ENCODE measurements around the gene PIEZO1. TPM values are rescaled to one million over a fixed set of nuclear protein-coding genes. Genes with fewer than 3 reads are reported as not detected.

Gene PIEZO1
- total and polyA plus RNA-seq, 2 donors (not counting 3 experiments of a cell fraction or from before 2014, with no cell fraction given): 298 to 322 TPM

GRCh38 chr16:88718178-88718577, 66.8 kb downstream of the PIEZO1 start:
- H3K36me3 ChIP-seq (ENCODE audit: control insufficient read depth in 2 of 2, extremely low read depth in 1 of 2, insufficient read depth in 2 of 2, low read length in 2 of 2): peaks cover 22 to 82% of the 10 kb centered on the region in 2 experiments
- ChIA-PET CTCF (interaction anchor here (2.1 kb wide), 1 partner anchor 19 kb away, joined by 11 read pairs; no protein-coding TSS in a partner anchor), POLR2A (no interaction called here)
- intact Hi-C loops (cut with micrococcal nuclease) (no loop called here), dilution Hi-C loops (cut with MboI; ENCODE audit: extremely low pct_ligation_motif_present, low sequenced_read_pairs) (no loop called here)
- no peaks in the 10 kb centered on the region for H3K27me3 ChIP-seq (ENCODE audit: control insufficient read depth in 2 of 2, insufficient read depth in 2 of 2, low read length in 2 of 2)
- no peaks in the 10 kb centered on the region for H3K9me1 ChIP-seq (replicated peaks; ENCODE audit: control insufficient read depth, extremely low read depth, insufficient read depth, low read length)
- H3K79me2 ChIP-seq (ENCODE audit: control insufficient read depth, insufficient read depth, low read length): peaks cover 2% of the 10 kb centered on the region
- H3K27ac ChIP-seq (ENCODE audit: insufficient read depth, low read depth, low read length): no peak overlapping the region
- H3K4me1 ChIP-seq (ENCODE audit: control insufficient read depth, extremely low read depth, insufficient read depth, low read length): no peaks in the 10 kb centered on the region
- no peak overlapping the region for H3K4me2 ChIP-seq (ENCODE audit: insufficient read depth, low read length)
- TF ChIP-seq GATA2 (IDR thresholded peaks at IDR 0.05; ENCODE audit: insufficient read depth, insufficient read length, low read depth, low read length): no peak
- no peak for TF ChIP-seq MAX (IDR thresholded peaks at IDR 0.05; ENCODE audit: insufficient read depth, insufficient read length)
- no peak for TF ChIP-seq EZH2 (IDR thresholded peaks at IDR 0.05; ENCODE audit: borderline replicate concordance, low read depth, low read length, severe bottlenecking)
- no peak for TF ChIP-seq MYC (IDR thresholded peaks at IDR 0.05; ENCODE audit: low read depth, low read length)
- TF ChIP-seq POLR2AphosphoS5 (IDR thresholded peaks at IDR 0.05; ENCODE audit: insufficient read depth, low read depth, low read length): no peak
- no peak for TF ChIP-seq CTCF (IDR thresholded peaks at IDR 0.05; ENCODE audit: extremely low read depth in 1 of 2, insufficient read depth in 1 of 2, low read depth in 1 of 2, low read length in 2 of 2)
- no peak for TF ChIP-seq JUN (IDR thresholded peaks at IDR 0.05; ENCODE audit: borderline replicate concordance, insufficient read depth, insufficient read length, low read depth)
- TF ChIP-seq FOS (IDR thresholded peaks at IDR 0.05; ENCODE audit: borderline replicate concordance, insufficient read depth, low read length): no peak
- TF ChIP-seq POLR2A (IDR thresholded peaks at IDR 0.05; ENCODE audit: low read depth, low read length): no peak
- no peaks in the 10 kb centered on the region for H4K20me1 ChIP-seq (replicated peaks; ENCODE audit: control insufficient read depth, extremely low read depth, insufficient read depth, low read length)
- no peak overlapping the region for H3K4me3 ChIP-seq (replicated peaks in 1 of 3; ENCODE audit: insufficient read depth in 1 of 3, low read depth in 1 of 3, low read length in 3 of 3)
- H3K9me3 ChIP-seq (replicated peaks; ENCODE audit: control insufficient read depth, insufficient read depth, low read length): no peaks in the 10 kb centered on the region
- FAIRE-seq: no peak
- DNase-seq (ENCODE audit: low read depth, low spot score): no peak
- no TSS peak for BruUV-seq (replicated peaks)
- H3K9ac ChIP-seq (replicated peaks; ENCODE audit: extremely low read depth, insufficient read depth, low read length): no peak overlapping the region
- no peak overlapping the region for H2AFZ ChIP-seq (ENCODE audit: low read depth, low read length)
